D721Med (cell line): Measurements from ENCODE around the gene GDPD4.
"Not testable (repeated sequence)": the region's sequence is repeated elsewhere in the genome, so short reads cannot be mapped to it uniquely, and the experiment has no call there.

ENCODE experiments used
- DNase-seq: peaks from one replicate; pipeline ENCODE4 v3.0.0; 2011; ENCODE audit warnings: low spot score; ENCODE audit not compliant: insufficient read length
- FAIRE-seq: peaks from 2 replicates; lab custom pipeline; 2011; peaks lifted over from hg19 to GRCh38; lab: Jason Lieb, UNC
- CTCF ChIP-seq: IDR thresholded peaks from 2 replicates; pipeline ENCODE4 v1.5.1; 2012; ENCODE audit warnings: mild to moderate bottlenecking, control low read depth; ENCODE audit not compliant: insufficient read depth; ENCODE audit errors: missing control alignments

The GDPD4 gene

GRCh38 chr11:77311701-77312100, 10.2 kb upstream of the GDPD4 start:
- no peak for TF ChIP-seq CTCF
- DNase-seq, result no peak
- no peak for FAIRE-seq

GRCh38 chr11:77310721-77311120, 9.2 kb upstream of the GDPD4 start:
- DNase-seq (no peak), FAIRE-seq (no peak)
- no peak for TF ChIP-seq CTCF

GRCh38 chr11:77309401-77310085, 8.1 kb upstream of the GDPD4 start:
- TF ChIP-seq CTCF, result no peak
- DNase-seq, result no peak
- FAIRE-seq, result no peak

- no peak for TF ChIP-seq CTCF
- DNase-seq (no peak), FAIRE-seq (no peak)
Observed at GRCh38 chr11:77308838-77309237, 7.4 kb upstream of the GDPD4 start.

- no peak for FAIRE-seq
- TF ChIP-seq CTCF, result no peak
- no peak for DNase-seq
Observed at GRCh38 chr11:77303328-77303727, 1.8 kb upstream of the GDPD4 start.

- TF ChIP-seq CTCF, result no peak
- FAIRE-seq (no peak), DNase-seq (no peak)
Observed at GRCh38 chr11:77302752-77303151, 1.3 kb upstream of the GDPD4 start.

- no peak for TF ChIP-seq CTCF
- DNase-seq (no peak), FAIRE-seq (no peak)
Observed at GRCh38 chr11:77300695-77301094, 791 bp downstream of the GDPD4 start.

GRCh38 chr11:77300028-77300427, 1.5 kb downstream of the GDPD4 start:
- DNase-seq, FAIRE-seq: not testable (repeated sequence)
